Activated CD4-positive, CD25-positive, alpha-beta regulatory T cell treated with anti-CD3 and anti-CD28 coated beads, Interleukin-2, amount 50 U/mL, for 16 hours (primary cell): Measurements from ENCODE around the gene ATP2A3.
"Not testable (repeated sequence)": the region's sequence is repeated elsewhere in the genome, so short reads cannot be mapped to it uniquely, and the experiment has no call there.

Experiments used
- DNase-seq: peaks from one replicate; pipeline ENCODE4 v3.0.0-alpha.2; 2020; ENCODE audit warnings: low read depth, low spot score

The ATP2A3 gene

GRCh38 chr17:3991699-3992098, 27.5 kb upstream of the ATP2A3 start:
- DNase-seq = not testable (repeated sequence)

- DNase-seq = no peak
Measured at GRCh38 chr17:3990386-3991127, 26.3 kb upstream of the ATP2A3 start.

GRCh38 chr17:3989041-3989886, 25.0 kb upstream of the ATP2A3 start:
- no peak for DNase-seq

DNA sequence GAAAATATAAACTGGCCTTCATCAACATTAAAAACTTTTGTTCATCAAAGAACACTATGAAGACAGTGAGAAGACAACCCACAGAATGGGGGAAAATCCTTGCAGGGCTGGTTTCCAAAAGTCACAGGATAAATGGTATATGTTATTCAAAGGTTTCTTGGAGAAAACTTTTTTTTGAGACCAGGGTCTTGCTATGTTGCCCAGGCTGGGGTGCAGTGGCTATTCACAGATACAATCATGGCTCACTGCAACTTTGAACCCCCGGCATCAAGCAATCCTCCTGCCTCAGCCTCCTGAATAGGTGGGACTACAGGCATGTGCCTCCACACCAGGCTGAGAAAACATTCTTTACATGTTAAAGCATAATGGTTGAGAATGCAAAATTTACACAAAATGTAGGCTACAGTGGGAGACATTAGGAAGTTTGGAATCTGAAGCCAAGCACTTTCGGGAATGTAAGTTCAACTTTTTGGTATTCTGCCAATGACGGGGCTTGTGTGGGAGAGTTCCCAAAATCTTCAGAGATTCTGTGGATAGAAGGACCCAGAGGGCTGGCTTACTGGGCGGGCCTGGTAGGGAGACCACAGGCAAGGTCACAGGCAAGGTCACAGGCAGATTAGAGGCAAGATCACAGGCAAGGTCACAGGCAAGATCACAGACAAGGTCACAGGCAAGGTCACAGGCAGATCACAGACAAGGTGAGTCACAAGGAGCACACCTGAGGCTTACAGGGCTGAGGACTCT, 24.2 kb upstream of the ATP2A3 start:
- DNase-seq = no peak

GRCh38 chr17:3986939-3987335, 22.7 kb upstream of the ATP2A3 start:
- no peak for DNase-seq

- no peak for DNase-seq
Measured at GRCh38 chr17:3986270-3986938, 22.2 kb upstream of the ATP2A3 start.

- no peak for DNase-seq
Measured at GRCh38 chr17:3985846-3986245, 21.6 kb upstream of the ATP2A3 start.

DNA sequence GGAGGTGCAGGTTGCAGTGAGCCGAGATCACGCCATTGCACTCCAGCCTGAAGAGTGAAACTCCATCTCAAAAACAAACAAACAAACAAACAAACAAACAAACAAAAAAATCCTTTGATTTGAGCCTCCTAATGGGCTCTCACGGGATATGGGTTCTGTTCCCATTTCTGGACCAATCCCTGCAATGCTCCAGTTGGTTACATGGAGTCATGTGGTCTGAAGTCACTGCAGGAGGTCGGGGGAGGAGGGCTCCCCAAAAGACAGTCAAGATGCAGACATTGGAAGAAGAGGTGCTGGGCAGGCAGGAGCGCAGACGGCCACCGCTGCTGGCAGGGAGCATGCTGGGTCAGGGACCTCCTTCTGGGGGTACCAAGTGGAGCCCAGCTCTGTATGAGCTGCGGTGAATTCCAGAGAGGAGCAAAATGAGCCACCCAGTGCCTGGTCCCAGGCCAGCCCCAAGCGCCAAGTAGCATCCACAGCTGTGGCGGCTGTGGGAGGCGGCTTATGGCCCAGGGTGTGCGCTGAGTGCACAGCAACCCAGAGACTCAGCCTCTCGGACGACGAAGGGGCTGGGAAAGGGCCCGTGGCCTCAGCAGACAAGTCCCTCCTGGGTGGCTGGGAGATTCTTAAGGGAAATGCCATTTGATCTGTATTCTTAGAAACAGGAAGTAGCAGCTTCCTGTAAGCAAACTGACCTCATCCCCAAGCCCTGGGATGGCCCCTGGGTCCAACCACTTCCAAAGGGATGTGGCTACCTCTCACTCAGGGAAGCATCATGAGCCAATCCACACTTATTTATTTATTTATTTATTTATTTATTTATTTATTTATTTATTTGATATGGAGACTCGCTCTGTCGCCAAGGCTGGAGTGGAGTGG, 19.6 kb upstream of the ATP2A3 start:
- DNase-seq = no peak

GRCh38 chr17:3982541-3983017, 18.3 kb upstream of the ATP2A3 start:
- DNase-seq = no peak

DNA sequence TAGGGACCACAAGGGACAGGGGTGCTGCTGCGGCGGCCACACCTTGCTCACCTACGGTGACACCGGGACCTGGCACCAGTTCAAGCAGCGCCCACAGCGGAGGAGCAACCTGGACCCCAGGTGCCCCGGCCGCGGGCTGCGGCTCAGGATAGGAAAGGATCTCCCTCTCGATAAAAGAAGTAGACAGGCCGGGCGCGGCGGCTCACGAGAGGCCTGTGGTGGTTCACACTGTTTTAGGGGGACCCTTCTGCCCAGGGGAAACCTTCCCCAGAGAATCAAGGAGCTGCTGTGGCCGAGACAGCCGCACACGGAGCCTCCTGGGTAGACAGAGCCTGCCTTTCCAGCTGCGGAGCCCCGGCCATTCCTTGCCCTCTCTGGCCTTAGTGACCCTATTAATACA, 17.9 kb upstream of the ATP2A3 start:
- no peak for DNase-seq

DNA sequence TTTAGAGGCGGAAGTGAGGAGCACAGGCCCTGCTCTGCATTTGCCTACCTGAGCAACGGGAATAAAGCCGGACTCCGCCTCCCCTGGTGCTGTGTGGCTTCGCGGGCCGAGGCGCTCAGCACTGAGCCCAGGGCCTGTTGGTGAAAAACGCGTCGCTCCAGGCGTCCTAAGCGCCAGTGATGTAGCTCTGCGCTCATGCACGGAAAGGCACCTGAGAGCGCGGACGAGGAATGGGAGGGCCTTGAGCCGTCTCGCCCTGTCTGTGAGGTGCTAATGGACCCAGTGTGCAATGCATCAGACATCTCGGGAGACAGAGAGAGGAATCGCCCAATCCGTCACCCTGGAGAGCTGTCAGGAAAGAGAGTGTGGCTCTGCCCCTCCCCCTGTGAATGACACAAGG, 17.2 kb upstream of the ATP2A3 start:
- no peak for DNase-seq

- no peak for DNase-seq
Measured at GRCh38 chr17:3980381-3981014, 16.3 kb upstream of the ATP2A3 start.

DNA sequence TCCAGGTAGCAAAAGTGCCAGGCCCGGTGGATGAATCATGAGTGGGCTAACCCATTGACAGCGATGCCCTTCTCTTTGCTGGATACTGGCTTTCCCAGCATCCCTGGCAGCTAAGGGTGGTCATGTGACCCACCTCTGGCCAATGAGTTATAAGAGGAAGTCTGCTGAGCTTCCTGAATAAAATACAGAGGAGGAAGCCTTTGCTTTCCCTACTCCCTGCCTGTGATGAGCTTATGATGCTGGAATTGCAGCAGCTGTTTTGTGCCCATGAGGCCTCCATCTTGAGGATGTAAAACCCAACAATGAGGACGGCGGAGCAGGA, 15.0 kb upstream of the ATP2A3 start:
- no peak for DNase-seq

GRCh38 chr17:3978421-3979289, 14.4 kb upstream of the ATP2A3 start:
- DNase-seq = no peak

DNA sequence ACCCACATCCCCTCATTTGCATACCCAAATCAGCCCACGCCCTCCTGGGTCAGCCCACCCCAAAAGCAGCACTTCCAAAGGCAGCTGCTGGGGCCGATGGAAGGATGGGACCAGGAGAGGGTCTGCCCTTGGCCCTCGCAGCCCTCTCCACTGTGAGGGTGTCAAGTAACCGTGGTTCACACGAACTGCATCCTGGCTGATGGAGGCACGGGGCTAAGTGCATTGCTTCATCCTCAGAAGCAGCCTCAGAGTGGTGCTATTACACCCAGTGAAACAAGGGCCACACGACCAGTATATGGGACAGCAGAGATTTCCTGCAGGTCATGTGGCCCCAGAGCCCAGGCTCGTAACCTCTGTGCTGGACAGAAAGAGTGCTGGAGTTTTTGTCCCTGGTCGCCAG, 13.2 kb upstream of the ATP2A3 start:
- no peak for DNase-seq

GRCh38 chr17:3976675-3977171, 12.5 kb upstream of the ATP2A3 start:
- no peak for DNase-seq

DNA sequence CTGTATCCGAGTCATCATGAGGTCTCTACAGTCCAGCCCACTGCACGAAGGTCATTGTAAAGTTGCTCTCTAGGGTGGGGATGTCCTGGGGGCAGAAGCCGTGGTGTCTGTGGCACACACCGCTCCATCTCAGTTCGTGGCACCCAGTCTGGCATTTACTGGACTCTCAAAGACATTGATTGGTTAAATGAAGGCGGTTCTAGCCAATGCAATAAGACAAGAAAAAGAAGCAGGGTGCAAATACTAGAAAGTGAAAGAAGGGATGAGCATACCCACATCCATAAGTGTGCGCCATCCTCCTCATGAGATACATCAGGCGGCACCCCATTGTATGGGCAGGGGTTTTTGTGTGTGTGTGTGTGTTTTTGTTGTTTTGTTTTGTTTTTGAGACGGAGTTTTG, 10.7 kb upstream of the ATP2A3 start:
- no peak for DNase-seq

DNA sequence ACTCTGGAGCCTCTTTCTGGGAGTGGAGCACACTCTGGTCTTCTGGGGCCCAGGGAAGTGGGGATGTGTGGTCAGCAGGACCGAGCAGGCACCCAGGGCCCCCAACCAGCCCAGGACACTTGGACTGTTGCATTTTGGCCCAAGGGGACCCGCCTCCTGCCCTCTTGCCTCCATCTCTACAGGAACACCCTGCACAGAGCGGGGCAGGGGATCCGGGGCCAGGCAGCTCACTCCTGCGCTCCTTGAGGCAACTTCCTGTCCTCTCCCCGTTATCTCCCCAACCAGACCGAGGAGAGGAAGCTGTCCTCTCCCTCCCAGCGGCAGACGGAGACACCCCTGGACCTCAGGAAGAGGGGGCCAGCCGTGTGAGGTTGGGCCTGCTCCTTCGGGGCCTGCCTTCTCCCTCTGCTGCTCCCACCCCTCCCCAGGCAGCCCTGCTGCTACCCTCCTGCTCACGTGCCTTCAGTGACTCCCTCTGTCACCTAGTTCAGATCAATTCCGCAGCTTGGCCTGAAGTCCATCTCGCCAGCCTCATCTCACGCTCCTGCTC, 10.0 kb upstream of the ATP2A3 start:
- no peak for DNase-seq
